DND-41 (cell line): ENCODE results near the gene PCDH11X.
A peak's percentile ranks its signal among the peaks of the same experiment; 100 is the strongest.
"Not testable (repeated sequence)": the region's sequence is repeated elsewhere in the genome, so short reads cannot be mapped to it uniquely, and the experiment has no call there.

Experiments used
- ATAC-seq: fragments of 200-7000 bp; cut with Tn5 transposase; 3 replicates; pipeline ENCODE4 v1.9.1; 2021; ENCODE audit warnings: low read depth; ENCODE audit not compliant: insufficient read depth
- DNase-seq: peaks from one replicate; pipeline ENCODE4 v3.0.0-alpha.2; 2020
- H2AFZ ChIP-seq: 2 replicates; pipeline ENCODE4 v1.6.0; 2012; ENCODE audit warnings: low read depth, low read length
- H3K27ac ChIP-seq: 2 replicates; pipeline ENCODE4 v1.5.1; 2012; ENCODE audit warnings: low read length, inconsistent platforms
- H3K27me3 ChIP-seq: fragments of 200-600 bp; sonication (generic); 2 replicates; pipeline ENCODE4 v1.6.0; 2012; ENCODE audit warnings: low read length, mild to moderate bottlenecking, inconsistent platforms; ENCODE audit not compliant: insufficient read depth, poor library complexity
- H3K36me3 ChIP-seq: 2 replicates; pipeline ENCODE4 v1.5.1; 2012; ENCODE audit warnings: low read length, inconsistent platforms; ENCODE audit not compliant: insufficient read depth
- H3K4me1 ChIP-seq: 2 replicates; pipeline ENCODE4 v1.5.1; 2012; ENCODE audit warnings: mild to moderate bottlenecking, low read length; ENCODE audit not compliant: insufficient read depth
- H3K4me2 ChIP-seq: 2 replicates; pipeline ENCODE4 v1.6.0; 2012; ENCODE audit warnings: mild to moderate bottlenecking, moderate library complexity, low read length, inconsistent platforms; ENCODE audit not compliant: insufficient read depth
- H3K4me3 ChIP-seq, 2 experiments: fragments of 200-600 bp in 1 of 2; shearing (Covaris generic) in 1 of 2; 2 replicates each; pipeline ENCODE4 v1.5.1; 2012 to 2016; ENCODE audit warnings: inconsistent platforms in 2 of 2, low read length in 2 of 2, mild to moderate bottlenecking in 2 of 2, low read depth in 1 of 2, moderate library complexity in 1 of 2
- H3K79me2 ChIP-seq: 2 replicates; pipeline ENCODE4 v1.6.0; 2012; ENCODE audit warnings: low read length, inconsistent platforms; ENCODE audit not compliant: insufficient read depth
- H3K9ac ChIP-seq: 2 replicates; pipeline ENCODE4 v1.6.0; 2012; ENCODE audit warnings: low read depth, mild to moderate bottlenecking, inconsistent platforms, low read length, moderate library complexity
- H3K9me3 ChIP-seq: 2 replicates; pipeline ENCODE4 v1.5.1; 2012; ENCODE audit warnings: low read length, moderate library complexity, mild to moderate bottlenecking, inconsistent platforms; ENCODE audit not compliant: insufficient read depth, severe bottlenecking
- H4K20me1 ChIP-seq: 2 replicates; pipeline ENCODE4 v1.6.0; 2012; ENCODE audit warnings: low read length; ENCODE audit not compliant: insufficient read depth
- TF ChIP-seq, protein P1 (sequence below): IDR thresholded peaks from 2 replicates; pipeline ENCODE4 v1.5.1; 2012; ENCODE audit warnings: borderline replicate concordance, low read length, moderate library complexity, mild to moderate bottlenecking; ENCODE audit not compliant: poor library complexity, severe bottlenecking; ENCODE audit errors: extremely low read depth

Gene PCDH11X

GRCh38 chrX:91779135-91779534 is at the start of gene PCDH11X:
Gene PCDH11X (plus strand): TSS chrX:91779375. CDS start chrX:91835505, 56,130 bp downstream.
- not testable (repeated sequence) for ATAC-seq, H3K27ac ChIP-seq, H3K9ac ChIP-seq, H4K20me1 ChIP-seq, H3K79me2 ChIP-seq, H3K27me3 ChIP-seq, H3K9me3 ChIP-seq, H3K36me3 ChIP-seq, H2AFZ ChIP-seq, DNase-seq, H3K4me3 ChIP-seq, H3K4me2 ChIP-seq, H3K4me1 ChIP-seq

DNA sequence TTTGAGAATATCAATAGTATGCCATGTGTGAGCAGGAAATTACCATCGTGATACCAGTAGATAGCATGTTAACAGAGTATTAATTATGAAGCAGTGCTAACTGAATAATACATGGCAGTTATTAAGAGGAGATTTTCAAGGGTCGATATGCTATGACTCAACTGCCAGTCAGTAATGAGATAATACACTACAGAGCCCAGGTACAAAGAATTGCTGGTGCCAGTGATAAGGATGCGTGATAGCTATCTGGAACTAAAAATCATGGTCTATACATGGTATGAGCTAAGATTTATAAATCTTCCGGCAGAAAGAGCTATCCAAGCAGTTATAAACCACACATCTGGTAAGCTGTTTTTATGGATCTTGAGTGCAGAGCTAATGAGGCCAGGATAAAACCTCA is 31.7 kb upstream of the PCDH11X start:
- H3K27ac ChIP-seq, H4K20me1 ChIP-seq, DNase-seq, H3K4me2 ChIP-seq, H3K4me3 ChIP-seq, ATAC-seq, H3K9ac ChIP-seq, H2AFZ ChIP-seq, H3K79me2 ChIP-seq, H3K9me3 ChIP-seq, H3K36me3 ChIP-seq, H3K27me3 ChIP-seq, H3K4me1 ChIP-seq: not testable (repeated sequence)

GRCh38 chrX:91753022-91753421 is 26.2 kb upstream of the PCDH11X start:
- H3K27me3 ChIP-seq, H3K9ac ChIP-seq, H3K27ac ChIP-seq, H3K9me3 ChIP-seq, DNase-seq, H3K36me3 ChIP-seq, H3K4me1 ChIP-seq, ATAC-seq, H2AFZ ChIP-seq, H3K4me2 ChIP-seq, H3K4me3 ChIP-seq, H3K79me2 ChIP-seq, H4K20me1 ChIP-seq: not testable (repeated sequence)

DNA sequence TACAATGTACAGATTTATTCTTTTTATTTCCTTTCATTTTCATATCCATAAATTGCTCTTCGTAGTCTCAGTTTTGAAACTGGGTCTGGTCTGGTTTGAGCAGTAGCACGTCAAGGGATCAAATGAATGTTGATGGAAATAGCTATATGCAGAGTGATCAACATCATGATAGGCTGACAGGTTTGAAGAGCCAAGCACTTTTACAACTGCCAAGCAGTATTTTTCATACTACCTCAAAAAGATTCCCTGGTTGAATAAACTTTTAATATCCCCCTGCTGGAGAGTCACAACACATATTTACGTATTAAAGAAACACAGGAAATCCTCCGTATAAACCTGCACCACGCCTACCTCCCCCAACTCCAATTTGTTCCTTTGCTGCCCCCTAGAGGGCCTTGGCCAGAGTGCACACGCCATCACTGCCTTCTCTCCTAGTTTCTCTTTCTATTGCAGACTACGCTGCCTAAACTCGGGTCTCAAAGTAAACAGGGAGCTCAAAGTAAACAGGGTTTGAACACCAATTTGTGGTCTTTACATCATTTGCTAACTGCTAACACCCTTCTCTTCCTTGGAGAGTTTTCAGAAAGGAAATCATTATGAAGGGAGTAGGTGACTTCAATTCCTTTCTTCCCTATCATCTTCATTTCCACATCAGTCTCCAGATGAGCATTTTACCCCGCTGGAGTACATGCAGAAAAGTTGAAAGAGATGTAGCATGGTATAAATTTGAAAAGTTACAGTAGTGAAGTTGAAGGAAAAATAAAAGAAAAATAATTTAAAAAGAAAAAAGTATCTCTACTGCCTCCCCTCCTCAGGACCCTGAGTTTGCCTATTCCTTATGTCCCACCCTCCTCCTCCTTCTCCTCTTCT is 8.3 kb upstream of the PCDH11X start:
- not testable (repeated sequence) for H3K4me3 ChIP-seq, H3K36me3 ChIP-seq, H2AFZ ChIP-seq, H3K4me1 ChIP-seq, H3K27me3 ChIP-seq, DNase-seq, H3K9me3 ChIP-seq, H3K79me2 ChIP-seq, H3K27ac ChIP-seq, H3K9ac ChIP-seq, H4K20me1 ChIP-seq
- peak overlapping the region; percentile 41; the same call in 1 of the 2 replicates for H3K4me2 ChIP-seq
- TF ChIP-seq, protein P1, sequence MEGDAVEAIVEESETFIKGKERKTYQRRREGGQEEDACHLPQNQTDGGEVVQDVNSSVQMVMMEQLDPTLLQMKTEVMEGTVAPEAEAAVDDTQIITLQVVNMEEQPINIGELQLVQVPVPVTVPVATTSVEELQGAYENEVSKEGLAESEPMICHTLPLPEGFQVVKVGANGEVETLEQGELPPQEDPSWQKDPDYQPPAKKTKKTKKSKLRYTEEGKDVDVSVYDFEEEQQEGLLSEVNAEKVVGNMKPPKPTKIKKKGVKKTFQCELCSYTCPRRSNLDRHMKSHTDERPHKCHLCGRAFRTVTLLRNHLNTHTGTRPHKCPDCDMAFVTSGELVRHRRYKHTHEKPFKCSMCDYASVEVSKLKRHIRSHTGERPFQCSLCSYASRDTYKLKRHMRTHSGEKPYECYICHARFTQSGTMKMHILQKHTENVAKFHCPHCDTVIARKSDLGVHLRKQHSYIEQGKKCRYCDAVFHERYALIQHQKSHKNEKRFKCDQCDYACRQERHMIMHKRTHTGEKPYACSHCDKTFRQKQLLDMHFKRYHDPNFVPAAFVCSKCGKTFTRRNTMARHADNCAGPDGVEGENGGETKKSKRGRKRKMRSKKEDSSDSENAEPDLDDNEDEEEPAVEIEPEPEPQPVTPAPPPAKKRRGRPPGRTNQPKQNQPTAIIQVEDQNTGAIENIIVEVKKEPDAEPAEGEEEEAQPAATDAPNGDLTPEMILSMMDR, result peak; percentile 18
- peak; percentile 99 for ATAC-seq

GRCh38 chrX:91773943-91774342 is 5.2 kb upstream of the PCDH11X start:
- H3K9ac ChIP-seq, H3K36me3 ChIP-seq, ATAC-seq, H3K4me3 ChIP-seq, H3K4me2 ChIP-seq, H3K9me3 ChIP-seq, DNase-seq, H3K27me3 ChIP-seq, H3K79me2 ChIP-seq, H3K27ac ChIP-seq, H2AFZ ChIP-seq, H4K20me1 ChIP-seq, H3K4me1 ChIP-seq: not testable (repeated sequence)

- H3K9me3 ChIP-seq, H3K4me3 ChIP-seq, ATAC-seq, H3K9ac ChIP-seq, H3K4me1 ChIP-seq, DNase-seq, H2AFZ ChIP-seq, H3K4me2 ChIP-seq, H3K27ac ChIP-seq, H3K27me3 ChIP-seq, H3K36me3 ChIP-seq, H4K20me1 ChIP-seq, H3K79me2 ChIP-seq: not testable (repeated sequence)
Measured at GRCh38 chrX:91780008-91780407, 833 bp downstream of the PCDH11X start.

DNA sequence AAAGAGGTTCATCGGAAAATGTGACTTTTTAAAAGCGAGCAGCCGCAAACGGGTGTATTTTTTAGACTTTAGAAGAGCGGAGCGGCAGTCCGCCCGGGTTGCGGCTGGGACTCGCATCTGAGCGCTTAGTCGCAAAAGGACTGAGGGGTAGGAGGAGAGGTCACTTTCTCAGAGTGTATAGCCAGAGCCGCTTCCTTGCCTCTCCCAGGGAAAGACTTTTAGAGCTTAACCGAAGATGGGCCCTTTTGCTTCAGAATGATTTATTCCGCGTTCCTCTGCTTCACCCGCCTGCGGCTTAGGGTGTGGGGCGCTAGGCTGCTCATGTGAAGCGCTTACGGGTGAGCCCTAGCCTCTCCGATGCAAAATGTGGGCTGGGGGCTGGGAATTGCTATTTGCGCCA is 1.5 kb downstream of the PCDH11X start:
- H3K9me3 ChIP-seq, H3K4me3 ChIP-seq, H2AFZ ChIP-seq, H3K36me3 ChIP-seq, DNase-seq, H3K79me2 ChIP-seq, H3K9ac ChIP-seq, ATAC-seq, H3K4me1 ChIP-seq, H4K20me1 ChIP-seq, H3K4me2 ChIP-seq, H3K27me3 ChIP-seq, H3K27ac ChIP-seq: not testable (repeated sequence)
